Sigmoid colon (tissue), 4 donors: ENCODE data around the gene PPP2R5E.

Source experiments
- CTCF ChIP-seq, 4 experiments: fragments of 450-650 bp in 3 of 4; fragments of 200-600 bp in 1 of 4; IDR thresholded peaks; one replicate each; pipeline ENCODE4 v1.5.1; 2016 to 2019; ENCODE audit warnings: antibody characterized with exemption in 4 of 4, mild to moderate bottlenecking in 3 of 4, moderate library complexity in 2 of 4
- EP300 ChIP-seq, 4 donors: sonication (generic); formaldehyde crosslinking; IDR thresholded peaks; one replicate each; pipeline ENCODE4 v1.6.1; 2017; ENCODE audit warnings: antibody characterized with exemption in 4 of 4
- POLR2A ChIP-seq, 2 donors: fragments of 450-650 bp; IDR thresholded peaks; one replicate each; pipeline ENCODE4 v1.6.1; 2016; ENCODE audit warnings: antibody characterized with exemption in 2 of 2, mild to moderate bottlenecking in 2 of 2, moderate library complexity in 2 of 2
- POLR2AphosphoS5 ChIP-seq, 4 donors: sonication (generic); formaldehyde crosslinking; IDR thresholded peaks; one replicate each; pipeline ENCODE4 v1.6.1; 2017; ENCODE audit warnings: antibody characterized with exemption in 4 of 4

- TF ChIP-seq CTCF (IDR thresholded peaks at IDR 0.05) (no peak), POLR2AphosphoS5 (IDR thresholded peaks at IDR 0.05) (no peak), POLR2A (IDR thresholded peaks at IDR 0.05) (no peak), EP300 (IDR thresholded peaks at IDR 0.05) (no peak)
These were observed 56.4 kb downstream of the PPP2R5E start for GRCh38 chr14:63486738-63487137.
